Stimulated activated naive CD4-positive, alpha-beta T cell (primary cell): ENCODE measurements around the gene CCNB3.

Experiments
- DNase-seq, 6 experiments: peaks; one replicate each; lab custom pipeline; 2025; lab: John Stamatoyannopoulos, UW

The CCNB3 gene

DNA sequence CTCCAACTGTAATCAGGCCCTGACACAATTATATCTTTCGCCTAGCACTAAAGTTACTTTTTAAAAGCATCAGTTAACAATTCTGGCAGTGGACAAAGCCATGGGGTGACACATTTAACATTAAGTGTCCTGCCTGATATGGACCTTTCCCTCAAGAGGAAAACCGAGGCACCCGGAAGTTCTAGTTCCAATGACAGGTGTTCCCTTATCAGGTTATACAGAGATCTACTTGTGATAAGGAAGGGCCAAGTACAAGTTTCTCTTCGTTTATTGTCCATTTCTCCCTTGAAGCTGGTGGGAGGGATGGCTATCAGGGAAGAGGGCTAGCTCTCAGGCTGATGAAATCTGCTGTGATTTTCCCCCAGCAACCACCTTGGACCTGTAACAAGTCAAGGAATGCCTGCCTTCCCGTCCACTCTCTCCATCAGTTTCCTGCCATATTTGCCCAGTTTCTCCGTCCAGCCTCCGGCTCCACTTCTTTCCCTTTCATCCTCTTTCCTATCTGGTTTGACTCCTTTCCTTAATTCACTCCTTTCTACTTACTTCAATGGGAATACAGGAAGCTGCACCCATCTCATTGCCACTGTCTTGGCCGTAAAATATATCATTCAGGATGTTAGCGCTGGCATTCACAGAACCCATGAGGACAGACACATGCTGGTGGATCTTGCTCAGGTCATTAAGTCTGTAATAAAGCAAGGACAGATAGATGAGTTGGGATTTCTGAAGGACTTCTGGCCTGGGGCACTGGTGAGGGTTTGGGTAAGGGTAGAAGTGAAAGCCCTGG, 171.1 kb downstream of the CCNB3 start:
- DNase-seq, result no peak

- no peak for DNase-seq
Observed at GRCh38 chrX:50381729-50382415, 177.3 kb downstream of the CCNB3 start.

GRCh38 chrX:50386520-50386919, 182.0 kb downstream of the CCNB3 start:
- no peak for DNase-seq

DNA sequence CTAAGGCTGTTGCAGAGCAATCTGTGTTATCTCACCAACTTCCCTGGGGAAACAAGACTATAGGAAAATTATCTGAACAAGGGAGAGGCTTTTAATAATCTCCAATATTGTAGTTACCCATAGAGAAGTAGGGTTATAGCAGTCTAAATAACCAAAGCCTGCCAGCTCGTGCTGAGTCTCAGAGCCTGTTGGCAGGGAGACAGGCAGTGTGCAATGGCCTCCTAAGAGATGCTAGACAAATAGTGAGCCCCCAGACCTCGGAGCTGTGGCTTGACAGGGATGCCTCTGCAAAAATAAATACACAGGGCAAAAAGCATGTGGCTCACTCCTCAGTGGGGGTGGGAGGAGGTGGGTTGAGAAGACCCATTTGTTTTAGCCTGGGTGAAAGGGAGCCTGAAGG, 189.3 kb downstream of the CCNB3 start:
- no peak for DNase-seq
